PC-3 (cell line): ENCODE data around the gene PLAAT5. TPM values are rescaled to one million over a fixed set of nuclear protein-coding genes. Genes with fewer than 3 reads are reported as not detected.

ENCODE experiments used
- ATAC-seq: fragments of 200-7000 bp; cut with Tn5 transposase; 2 replicates; pipeline ENCODE4 v1.9.1; 2020; ENCODE audit warnings: mild to moderate bottlenecking, moderate library complexity
- BruUV-seq: library from RNA; stranded (reverse); fragments of 400-500 nt; replicated peaks from 2 replicates; lab custom pipeline; 2021; lab: Mats Ljungman, UMichigan
- CTCF ChIA-PET: fragments of 300-600 bp; sonication (Branson Sonifier 250); formaldehyde crosslinking; loops from one replicate; lab custom pipeline; 2022; ENCODE audit warnings: antibody characterized with exemption; lab: Charles Lee
- POLR2A ChIA-PET: fragments of 300-600 bp; sonication (Branson Sonifier 250); formaldehyde crosslinking; loops from one replicate; lab custom pipeline; 2022; ENCODE audit warnings: antibody characterized with exemption; ENCODE audit not compliant: unreplicated experiment; lab: Charles Lee
- DNase-seq: peaks from one replicate; pipeline ENCODE4 v3.0.0-alpha.2; 2015
- H2AFZ ChIP-seq: fragments of 300-600 bp; sonication (generic); 2 replicates; pipeline ENCODE4 v1.6.0; 2016; ENCODE audit warnings: antibody characterized with exemption, low read length
- H3F3A ChIP-seq: fragments of 300-600 bp; sonication (generic); one replicate; pipeline ENCODE4 v1.6.0; 2017; ENCODE audit warnings: antibody characterized with exemption, low read length, control low read depth, mild to moderate bottlenecking; ENCODE audit not compliant: unreplicated experiment
- H3K27ac ChIP-seq: fragments of 300-600 bp; sonication (generic); 2 replicates; pipeline ENCODE4 v1.5.1; 2016; ENCODE audit warnings: mild to moderate bottlenecking, low read length
- H3K27me3 ChIP-seq: fragments of 300-600 bp; sonication (generic); 2 replicates; pipeline ENCODE4 v1.6.1; 2016; ENCODE audit warnings: low read length, mixed read lengths
- H3K36me3 ChIP-seq: fragments of 300-600 bp; sonication (generic); 2 replicates; pipeline ENCODE4 v1.6.1; 2016; ENCODE audit warnings: low read depth, mixed run types, low read length, mixed read lengths
- H3K4me1 ChIP-seq: fragments of 300-600 bp; sonication (generic); 2 replicates; pipeline ENCODE4 v1.5.1; 2016; ENCODE audit warnings: low read length; ENCODE audit not compliant: insufficient read depth
- H3K4me2 ChIP-seq: fragments of 300-600 bp; sonication (generic); 2 replicates; pipeline ENCODE4 v1.6.0; 2016; ENCODE audit warnings: low read length
- H3K4me3 ChIP-seq: fragments of 300-600 bp; sonication (generic); 2 replicates; pipeline ENCODE4 v1.5.1; 2016; ENCODE audit warnings: mild to moderate bottlenecking, low read length, mixed read lengths
- H3K79me2 ChIP-seq: fragments of 300-600 bp; sonication (generic); 2 replicates; pipeline ENCODE4 v1.6.1; 2017; ENCODE audit warnings: low read length, mixed read lengths
- H3K9ac ChIP-seq: fragments of 300-600 bp; sonication (generic); 2 replicates; pipeline ENCODE4 v1.6.0; 2016; ENCODE audit warnings: mild to moderate bottlenecking, low read length
- H3K9me2 ChIP-seq: fragments of 300-600 bp; sonication (generic); replicated peaks from 2 replicates; pipeline ENCODE4 v1.6.1; 2016; ENCODE audit warnings: mixed run types, low read length, mixed read lengths
- H3K9me3 ChIP-seq: fragments of 300-600 bp; sonication (generic); 2 replicates; pipeline ENCODE4 v1.6.1; 2016; ENCODE audit warnings: low read length, mixed read lengths
- H4K20me1 ChIP-seq: fragments of 300-600 bp; sonication (generic); 2 replicates; pipeline ENCODE4 v1.6.1; 2016; ENCODE audit warnings: low read length, mixed read lengths
- CTCF ChIP-seq: fragments of 300-600 bp; sonication (generic); conservative IDR thresholded peaks from 2 replicates; pipeline ENCODE4 v1.5.1; 2017; ENCODE audit warnings: antibody characterized with exemption, low read depth, mild to moderate bottlenecking, low read length
- EZH2 ChIP-seq: fragments of 300-600 bp; sonication (generic); IDR thresholded peaks from one replicate; pipeline ENCODE4 v1.6.1; 2017; ENCODE audit warnings: antibody characterized with exemption, mild to moderate bottlenecking, low read length; ENCODE audit not compliant: unreplicated experiment
- EZH2phosphoT487 ChIP-seq: fragments of 300-600 bp; sonication (generic); IDR thresholded peaks from 2 replicates; pipeline ENCODE4 v1.6.1; 2018; ENCODE audit warnings: mild to moderate bottlenecking, antibody characterized with exemption, low read length, borderline replicate concordance
- intact Hi-C: fragments of 100-400 bp; cut with micrococcal nuclease; formaldehyde crosslinking; loops from 2 replicates; pipeline ENCODE4 v1.9.0; 2023
- total RNA-seq: library from RNA; depleted of rRNA; stranded (reverse); fragments of >200 nt; gene quantifications from 2 replicates; pipeline ENCODE4 v1.2.3, GENCODE V29; 2014

PLAAT5 gene
- total RNA-seq, 1 experiment from 2014 or later, result not detected

GRCh38 chr11:63502252-63502820 lies 11.4 kb upstream of the PLAAT5 start:
- Histone ChIP-seq H3K27me3 (no peaks in the 10 kb centered on the region), H3K36me3 (no peaks in the 10 kb centered on the region; the same call in 1 of the 2 replicates), H3F3A (no peaks in the 10 kb centered on the region), H3K27ac (no peak overlapping the region), H3K4me1 (no peaks in the 10 kb centered on the region), H3K4me2 (no peak overlapping the region), H3K9me3 (peaks cover 10% of the 10 kb centered on the region), H3K9ac (no peak overlapping the region), H3K4me3 (no peak overlapping the region), H4K20me1 (no peaks in the 10 kb centered on the region), H3K79me2 (no peaks in the 10 kb centered on the region), H3K9me2 (no peaks in the 10 kb centered on the region), H2AFZ (no peak overlapping the region)
- ChIA-PET POLR2A (no interaction called here), CTCF (no interaction called here)
- intact Hi-C loops, result no loop called here
- BruUV-seq, result no TSS peak
- no peak for TF ChIP-seq CTCF
- DNase-seq (no peak), ATAC-seq (no peak)

- ChIA-PET CTCF (no interaction called here), POLR2A (no interaction called here)
- Histone ChIP-seq H3K4me3 (no peak overlapping the region), H3K9ac (no peak overlapping the region), H3F3A (no peaks in the 10 kb centered on the region), H3K9me3 (peaks cover 10% of the 10 kb centered on the region), H3K4me2 (no peak overlapping the region), H3K27me3 (no peaks in the 10 kb centered on the region), H3K27ac (no peak overlapping the region), H2AFZ (no peak overlapping the region), H3K9me2 (no peaks in the 10 kb centered on the region), H3K79me2 (no peaks in the 10 kb centered on the region), H3K36me3 (no peaks in the 10 kb centered on the region; the same call in 1 of the 2 replicates), H4K20me1 (no peaks in the 10 kb centered on the region), H3K4me1 (no peaks in the 10 kb centered on the region)
- no TSS peak for BruUV-seq
- no peak for TF ChIP-seq EZH2phosphoT487
- TF ChIP-seq CTCF, result no peak
- no peak for TF ChIP-seq EZH2
- ATAC-seq (no peak), DNase-seq (no peak)
- intact Hi-C loops, result no loop called here
Measured at GRCh38 chr11:63501236-63501635, 10.3 kb upstream of the PLAAT5 start.

GRCh38 chr11:63499874-63500273 lies 8.9 kb upstream of the PLAAT5 start:
- Histone ChIP-seq H3K9ac (no peak overlapping the region), H3K27me3 (no peaks in the 10 kb centered on the region), H3K9me3 (peaks cover 10% of the 10 kb centered on the region), H3F3A (no peaks in the 10 kb centered on the region), H2AFZ (no peak overlapping the region), H3K4me3 (no peak overlapping the region), H3K36me3 (no peaks in the 10 kb centered on the region; the same call in 1 of the 2 replicates), H3K4me2 (no peak overlapping the region), H3K9me2 (no peaks in the 10 kb centered on the region), H3K27ac (no peak overlapping the region), H3K4me1 (no peaks in the 10 kb centered on the region), H3K79me2 (no peaks in the 10 kb centered on the region), H4K20me1 (no peaks in the 10 kb centered on the region)
- DNase-seq (no peak), ATAC-seq (no peak)
- CTCF ChIA-PET, result no interaction called here
- no peak for TF ChIP-seq EZH2phosphoT487
- no peak for TF ChIP-seq EZH2
- no peak for TF ChIP-seq CTCF
- POLR2A ChIA-PET, result no interaction called here
- intact Hi-C loops, result no loop called here
- no TSS peak for BruUV-seq
